ELR (cell line): Measurements from ENCODE around the gene SAE1.
"Not testable (repeated sequence)": the region's sequence is repeated elsewhere in the genome, so short reads cannot be mapped to it uniquely, and the experiment has no call there.

Experiments
- DNase-seq: peaks from one replicate; pipeline ENCODE4 v3.0.0-alpha.2; 2015; ENCODE audit warnings: low read depth

The SAE1 gene

DNA sequence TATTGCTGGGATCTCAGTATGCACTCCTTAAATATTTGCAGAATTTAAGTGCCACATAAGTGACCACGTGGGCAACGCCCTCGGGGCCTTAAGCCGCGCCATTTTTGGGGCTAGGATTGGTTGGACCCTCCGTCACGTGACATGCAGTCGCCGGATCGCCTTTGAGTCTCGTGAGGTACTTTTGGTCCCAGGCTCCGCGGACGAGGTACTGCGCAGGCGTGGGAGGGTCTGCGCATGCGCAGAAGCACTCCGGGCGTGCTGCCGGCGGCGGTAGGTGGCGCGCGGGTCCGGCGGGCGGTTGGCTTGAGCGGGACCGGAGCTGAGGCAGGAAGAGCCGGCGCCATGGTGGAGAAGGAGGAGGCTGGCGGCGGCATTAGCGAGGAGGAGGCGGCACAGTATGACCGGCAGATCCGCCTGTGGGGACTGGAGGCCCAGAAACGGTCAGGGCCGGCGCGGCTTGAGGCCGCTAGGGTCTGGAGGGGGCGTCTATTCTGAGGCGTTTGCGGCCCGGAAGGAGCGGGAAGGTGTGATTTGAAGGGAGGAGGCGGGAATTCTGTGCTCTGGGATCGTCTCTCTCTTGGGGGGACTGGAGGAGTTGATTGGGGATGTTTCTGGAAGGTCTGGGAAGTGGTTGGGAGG, at the start of gene SAE1:
TSS of gene SAE1 (plus strand) at position 247 of the 639 bp plus-strand sequence. CDS start at position 343, 96 bp downstream.
- DNase-seq, result peak; percentile 99

DNA sequence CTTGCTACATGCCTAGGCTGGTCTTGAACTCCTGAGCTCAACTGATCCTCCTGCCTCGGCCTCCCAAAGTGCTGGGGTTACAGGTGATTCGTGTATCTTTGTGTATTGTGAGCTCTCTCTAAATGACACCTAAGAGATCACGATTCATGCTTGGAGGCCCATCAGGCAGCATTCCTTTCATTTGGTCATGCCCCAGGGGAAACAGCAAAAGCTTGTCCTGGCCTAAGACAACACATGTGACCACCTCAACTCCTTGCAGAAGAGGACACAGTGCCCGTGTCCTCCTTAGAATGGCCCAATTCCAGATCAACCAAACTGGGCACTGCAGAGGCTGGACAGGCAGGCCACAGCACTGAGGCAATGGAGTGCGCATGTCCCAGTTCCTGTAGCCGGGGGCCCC, 49.5 kb upstream of the SAE1 start:
- DNase-seq, result peak; percentile 22

DNA sequence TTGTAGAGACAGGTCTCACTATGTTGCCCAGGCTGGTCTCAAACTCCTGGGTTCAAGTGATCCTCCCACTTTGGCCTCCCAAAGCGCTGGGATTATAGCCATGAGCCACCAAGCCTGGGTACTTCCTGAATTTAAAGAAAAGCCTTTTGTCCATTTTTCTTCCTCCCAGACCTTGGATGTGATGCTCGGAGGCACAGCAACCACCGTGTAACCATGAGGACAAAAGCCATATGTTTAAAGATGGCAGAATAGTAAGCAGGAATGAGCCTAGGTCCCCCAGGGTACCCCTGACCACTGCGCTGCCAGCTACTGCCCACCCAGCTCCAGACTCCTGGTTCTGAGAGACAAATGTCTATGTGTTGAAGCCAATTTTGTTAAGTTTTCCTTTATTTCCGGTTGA, 48.1 kb upstream of the SAE1 start:
- DNase-seq, result no peak

DNA sequence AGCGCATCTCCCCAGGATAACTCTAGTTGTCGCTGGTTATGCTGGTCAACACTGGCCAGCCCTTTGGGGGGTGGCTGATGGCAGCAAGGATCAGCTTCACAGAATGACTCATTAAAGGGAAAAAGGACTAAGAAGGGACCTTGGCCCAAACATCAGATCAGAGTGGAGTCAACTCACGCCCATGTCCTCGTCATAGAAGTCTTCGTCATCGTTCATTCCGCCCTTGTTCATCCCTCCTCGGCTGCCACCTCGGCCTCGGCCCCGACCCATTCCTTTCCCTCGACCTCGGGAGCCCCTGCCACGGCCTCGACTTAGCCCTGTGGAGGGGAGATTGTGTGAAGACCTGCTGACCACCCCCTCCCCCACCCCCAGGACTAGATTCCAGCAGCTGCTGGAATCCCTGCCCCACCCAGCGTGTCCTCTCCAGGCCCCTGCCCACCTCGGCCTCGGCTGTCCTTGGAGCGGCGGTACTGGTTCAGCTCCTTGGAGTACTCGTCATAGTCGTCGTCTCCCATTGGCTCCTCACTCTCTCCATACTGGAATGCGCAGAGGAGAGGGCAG, 45.7 kb upstream of the SAE1 start:
- DNase-seq, result no peak

DNA sequence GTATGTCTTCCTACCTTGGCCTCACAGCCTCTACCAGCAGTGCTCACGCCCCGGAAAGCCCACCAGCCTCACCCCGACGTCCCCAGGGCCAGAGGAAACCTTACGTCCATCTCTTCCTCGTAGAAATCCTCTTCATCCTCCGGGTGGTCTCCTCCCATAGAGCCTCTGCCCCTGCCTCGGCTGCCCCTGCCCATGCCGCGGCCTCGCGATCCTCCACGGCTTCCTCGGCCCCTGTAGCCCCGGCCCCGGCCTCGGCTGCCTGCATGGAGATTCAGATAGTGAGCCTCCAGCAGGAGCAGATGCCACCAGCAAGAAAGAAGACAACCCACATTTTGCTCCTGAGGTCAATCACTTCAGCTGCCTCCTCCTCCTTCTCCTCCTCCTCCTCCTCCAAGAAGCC, 44.4 kb upstream of the SAE1 start:
- DNase-seq, result no peak

DNA sequence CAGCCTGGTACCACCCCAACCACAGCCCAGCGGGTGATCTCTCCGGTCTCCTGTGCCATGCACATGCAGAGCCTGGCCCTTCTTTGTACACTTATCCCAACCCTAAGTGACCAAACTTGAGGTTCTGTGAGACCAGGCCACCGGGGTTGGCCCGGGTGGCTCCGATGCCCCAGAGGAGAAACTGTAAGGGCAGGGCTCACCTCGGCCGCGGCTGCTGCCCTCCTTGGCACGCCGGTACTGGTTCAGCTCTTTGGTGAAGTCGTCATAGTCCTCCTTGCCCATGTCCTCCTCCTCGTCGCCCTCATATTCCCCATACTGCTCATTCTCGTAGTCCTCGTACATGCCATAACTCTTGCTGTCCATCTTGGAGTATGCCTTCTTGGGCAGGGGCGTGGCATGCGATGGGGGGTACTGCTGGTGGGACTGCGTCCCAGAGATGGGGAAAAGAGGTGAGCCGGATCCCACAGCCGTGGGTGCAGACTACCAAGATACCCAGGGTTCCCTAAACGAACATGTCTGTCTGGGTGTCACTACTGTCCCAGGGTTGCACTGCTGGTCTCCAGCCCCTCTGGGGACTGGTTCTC, 40.8 kb upstream of the SAE1 start:
- no peak for DNase-seq

DNA sequence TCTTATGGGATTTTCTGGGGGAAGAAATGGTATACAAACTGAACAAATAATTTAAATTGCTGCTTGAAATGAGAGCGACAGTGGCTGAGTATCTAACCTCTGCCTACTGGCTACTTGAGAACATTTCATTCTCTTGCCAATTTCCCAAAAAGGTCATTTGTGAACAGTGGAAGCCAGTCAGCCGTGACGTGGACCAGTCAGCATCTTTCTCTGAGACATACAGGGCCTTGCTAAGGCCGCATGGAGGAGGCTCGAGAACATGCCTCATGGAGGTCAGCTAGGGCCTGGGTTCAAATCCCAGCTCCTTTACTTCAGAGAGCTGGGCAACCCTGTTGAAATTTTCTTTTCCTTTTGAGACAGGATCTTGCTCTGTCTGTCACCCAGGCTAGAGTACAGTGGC, 37.4 kb upstream of the SAE1 start:
- no peak for DNase-seq

DNA sequence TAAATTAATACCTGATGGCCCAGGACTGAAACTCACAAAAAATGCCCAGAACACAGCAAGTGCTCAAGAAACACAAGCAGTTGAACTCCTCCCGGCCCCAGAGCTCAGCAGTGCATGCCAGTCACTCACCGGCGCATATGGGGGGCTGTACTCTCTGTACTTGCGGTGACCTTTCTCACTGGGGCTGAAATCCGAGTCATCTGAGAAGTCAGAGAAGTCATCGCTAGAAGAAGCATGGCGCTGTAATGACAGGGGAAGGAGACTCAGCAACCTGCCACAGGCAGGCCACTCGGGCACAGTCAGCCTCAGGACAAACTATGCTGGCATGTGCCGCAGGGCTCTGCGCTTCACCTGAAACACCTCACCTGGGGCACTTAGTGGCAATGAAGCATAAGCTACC, 36.8 kb upstream of the SAE1 start:
- no peak for DNase-seq

DNA sequence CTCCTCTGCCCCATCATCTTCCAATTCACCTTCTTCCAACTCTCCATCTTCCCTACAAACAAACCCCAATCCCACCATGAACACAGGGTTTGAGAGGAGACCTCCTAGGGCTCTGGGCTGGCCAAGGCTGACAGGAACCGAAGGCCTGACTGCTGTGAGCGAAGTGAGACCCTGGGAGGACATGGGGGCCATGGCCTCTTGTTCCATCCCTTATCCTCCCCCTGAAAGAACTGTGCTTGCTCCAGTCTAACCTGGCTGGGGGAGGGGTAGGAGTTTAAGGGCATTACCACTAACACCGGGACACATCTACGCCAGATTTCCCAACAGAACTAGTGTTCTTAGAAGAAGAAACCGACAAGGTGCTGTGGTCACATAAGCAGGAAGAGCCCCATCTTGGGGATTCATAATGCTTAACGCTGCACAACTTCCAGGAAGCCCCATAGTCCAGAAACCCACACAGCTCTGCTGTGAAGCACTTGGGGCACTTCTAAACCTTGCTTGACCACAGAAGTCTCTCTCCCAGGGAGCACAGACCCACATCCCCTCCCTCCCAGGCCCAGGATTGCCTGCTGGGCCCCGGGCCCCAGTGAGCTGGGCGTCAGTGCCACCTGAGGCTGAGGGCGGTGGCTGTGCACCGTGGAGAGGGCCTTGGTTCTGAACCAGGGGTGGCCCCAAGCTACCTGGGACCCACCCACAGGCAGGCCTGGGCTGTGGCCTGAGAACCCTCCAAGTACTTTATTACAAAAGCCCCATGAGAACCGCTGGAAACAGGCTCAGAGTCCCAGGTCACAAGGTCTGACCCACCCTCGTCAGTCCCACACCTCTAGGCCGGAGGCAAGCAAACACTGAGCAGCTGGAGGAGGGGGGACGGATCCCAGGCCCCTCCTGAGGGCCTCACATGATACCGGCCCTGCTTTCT, 35.8 kb upstream of the SAE1 start:
- DNase-seq, result no peak

DNA sequence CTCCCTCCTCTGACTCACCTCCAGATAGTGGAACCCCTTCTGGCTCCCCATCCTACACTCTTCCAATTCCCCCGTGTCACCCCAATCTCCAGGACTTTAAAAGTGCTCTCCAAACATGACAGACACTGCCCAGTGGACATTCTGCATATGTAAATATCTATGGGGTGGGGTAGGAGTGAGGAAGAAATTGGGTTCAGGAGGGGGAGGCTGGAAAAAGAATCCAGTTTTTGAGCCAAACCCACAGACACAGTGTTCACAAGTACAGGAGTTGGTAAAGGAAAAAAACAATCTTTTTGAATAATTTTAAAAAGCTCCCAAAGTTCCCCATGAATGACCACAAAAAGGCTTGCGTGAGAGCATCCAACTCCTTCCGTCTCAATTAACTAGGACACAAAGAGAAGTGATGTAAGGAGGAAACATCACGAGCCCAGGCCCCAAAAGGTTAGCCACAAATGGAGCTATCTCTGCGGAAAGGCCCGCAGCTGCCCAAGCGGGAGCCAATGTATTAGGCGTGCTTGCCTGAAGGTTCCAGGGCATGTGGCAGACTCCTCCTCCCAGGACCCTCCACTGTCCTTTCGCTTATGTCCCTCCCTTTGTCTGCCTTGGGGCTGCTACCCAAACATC, 35.0 kb upstream of the SAE1 start:
- DNase-seq, result no peak

DNA sequence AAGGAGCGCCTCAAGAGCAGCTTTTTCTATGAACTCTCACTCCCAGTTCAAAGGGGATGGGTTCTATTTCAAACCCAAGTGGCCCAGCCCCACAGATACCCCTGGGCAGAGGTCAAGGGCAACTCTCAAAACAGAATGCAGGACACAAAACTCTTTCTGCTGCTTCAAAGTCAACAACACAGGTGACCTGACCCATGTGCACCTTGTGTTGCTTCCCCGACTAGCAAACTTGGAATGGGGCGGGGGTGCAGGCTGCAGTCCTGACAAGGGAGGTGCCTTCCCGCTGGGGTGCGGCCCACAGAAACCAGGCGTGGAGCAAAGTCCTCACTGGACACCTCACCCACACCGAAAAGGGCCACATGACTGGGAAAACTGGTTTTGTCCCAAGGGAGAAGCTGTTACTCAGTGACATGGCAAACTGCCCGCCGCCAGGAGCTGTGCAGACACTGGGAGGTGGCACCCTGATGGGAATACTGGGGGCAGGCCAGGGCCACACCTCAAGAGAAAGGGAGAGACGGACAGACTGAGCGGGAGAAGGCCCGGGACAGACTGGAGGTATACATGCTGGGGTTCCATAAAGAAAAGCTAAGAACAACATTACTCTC, 34.4 kb upstream of the SAE1 start:
- DNase-seq, result no peak

DNA sequence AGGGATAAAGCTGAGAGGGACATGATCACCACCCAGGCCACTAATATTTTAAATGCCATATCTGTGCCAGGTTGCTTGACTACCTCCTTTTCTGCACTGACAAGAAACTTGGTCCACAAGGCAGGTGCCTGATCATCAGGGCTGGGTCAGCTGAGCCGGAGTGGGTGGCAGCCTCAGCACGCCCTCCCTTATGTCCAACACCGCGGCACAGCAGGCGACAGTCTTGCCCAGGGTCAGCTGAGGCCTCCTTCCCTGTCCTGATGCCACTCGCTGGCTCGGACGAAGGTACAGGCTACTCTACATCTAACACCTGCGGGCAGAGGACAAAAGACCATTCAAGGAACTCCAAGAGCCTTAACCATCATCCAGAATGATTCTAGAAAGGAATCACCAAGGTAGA, 33.9 kb upstream of the SAE1 start:
- DNase-seq, result no peak

DNA sequence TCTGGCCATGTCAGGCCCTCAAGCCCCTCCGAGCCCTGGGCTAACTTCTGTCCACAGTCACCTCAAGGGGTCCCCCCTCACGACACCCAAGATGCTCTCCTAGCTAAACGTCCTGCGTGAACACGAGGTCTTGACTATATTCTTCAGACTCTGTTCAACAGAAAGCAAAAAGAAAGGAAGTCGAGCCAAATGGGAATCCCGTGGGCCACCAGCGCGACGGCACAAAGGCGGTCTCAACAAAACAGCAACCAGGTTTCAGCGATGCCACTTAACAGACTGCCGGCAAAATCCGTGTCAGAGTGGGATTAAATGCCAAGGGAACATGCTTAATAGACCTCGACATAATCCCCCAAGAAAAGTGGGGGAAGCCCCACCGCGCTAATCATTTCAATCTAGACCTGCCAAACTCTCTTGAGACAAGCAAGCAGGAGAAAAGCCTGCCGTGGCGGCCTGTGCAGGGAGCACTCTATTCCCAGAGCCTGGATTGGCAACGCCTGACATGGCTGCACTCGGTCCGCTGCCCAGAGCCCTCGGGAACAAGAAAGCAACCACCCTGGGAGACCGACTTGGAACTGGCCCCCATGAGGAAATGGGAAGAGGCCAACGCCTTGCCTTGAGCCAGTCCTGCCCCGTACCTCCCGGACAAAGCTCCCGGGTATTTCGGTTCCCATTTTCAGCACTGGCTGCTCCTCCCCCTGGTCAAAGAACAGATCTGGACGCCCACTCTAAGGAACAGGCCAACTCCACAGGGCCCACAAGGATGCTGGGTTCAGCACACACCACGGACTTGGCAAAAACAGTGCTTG, 33.0 kb upstream of the SAE1 start:
- DNase-seq, result no peak

DNA sequence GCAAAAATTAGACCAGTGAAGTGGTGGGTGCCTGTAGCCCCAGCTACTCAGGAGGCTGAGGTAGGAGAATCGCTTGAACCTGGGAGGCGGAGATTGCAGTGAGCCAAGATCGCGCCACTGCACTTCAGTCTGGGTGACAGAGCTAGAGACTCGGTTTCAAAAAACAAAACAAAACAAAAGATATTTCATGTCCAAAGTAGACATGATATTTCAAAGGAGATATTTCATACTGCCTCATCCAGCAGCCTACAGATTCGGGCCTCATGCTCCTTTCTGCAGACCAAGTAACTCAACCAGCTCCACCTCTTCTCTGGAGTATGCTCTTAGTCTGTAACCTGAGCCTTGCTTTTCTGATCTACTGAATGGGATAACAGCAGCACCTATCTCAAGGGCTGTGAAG, 32.0 kb upstream of the SAE1 start:
- DNase-seq, result no peak

DNA sequence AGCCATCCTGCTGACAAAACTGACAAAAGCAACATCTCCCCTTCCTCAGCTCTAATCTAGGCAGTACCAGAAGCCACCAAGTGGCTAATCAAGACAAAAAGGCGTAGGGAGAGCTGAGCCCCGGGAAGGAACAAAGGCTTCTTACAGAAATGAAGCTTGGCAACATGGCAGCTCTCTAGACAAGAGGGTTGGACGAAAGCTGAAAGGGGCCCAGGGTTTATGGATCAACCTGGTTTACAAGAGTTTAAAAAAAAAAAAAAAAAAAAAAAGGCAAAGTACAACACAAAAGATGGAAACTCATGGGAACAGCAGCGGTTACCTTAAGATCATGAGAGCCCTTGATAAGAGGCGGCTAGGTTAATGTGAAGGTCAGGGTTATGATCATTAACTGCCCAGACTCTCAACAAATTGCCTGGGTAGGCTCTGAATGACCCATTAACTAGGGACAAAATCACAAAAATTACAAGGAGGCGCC, 31.0 kb upstream of the SAE1 start:
- DNase-seq, result no peak

DNA sequence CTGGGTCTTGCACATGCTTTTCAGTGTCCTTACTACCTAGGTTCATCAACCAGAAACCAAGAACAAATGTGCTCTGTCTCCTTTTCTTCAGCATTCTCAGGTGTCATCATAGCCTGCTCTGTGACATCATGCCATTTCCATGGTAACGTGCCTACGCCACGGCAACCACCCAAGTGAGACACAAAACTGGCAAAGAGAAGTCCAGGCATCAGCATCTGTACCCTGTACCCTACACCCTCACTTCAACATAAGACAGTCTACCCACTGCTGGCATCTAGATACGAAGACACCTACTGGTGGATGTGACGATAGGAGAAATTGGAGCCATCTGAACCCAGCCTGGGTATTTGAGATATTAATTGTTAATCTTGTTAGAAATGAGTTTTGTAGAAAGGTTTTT, 30.3 kb upstream of the SAE1 start:
- no peak for DNase-seq

DNA sequence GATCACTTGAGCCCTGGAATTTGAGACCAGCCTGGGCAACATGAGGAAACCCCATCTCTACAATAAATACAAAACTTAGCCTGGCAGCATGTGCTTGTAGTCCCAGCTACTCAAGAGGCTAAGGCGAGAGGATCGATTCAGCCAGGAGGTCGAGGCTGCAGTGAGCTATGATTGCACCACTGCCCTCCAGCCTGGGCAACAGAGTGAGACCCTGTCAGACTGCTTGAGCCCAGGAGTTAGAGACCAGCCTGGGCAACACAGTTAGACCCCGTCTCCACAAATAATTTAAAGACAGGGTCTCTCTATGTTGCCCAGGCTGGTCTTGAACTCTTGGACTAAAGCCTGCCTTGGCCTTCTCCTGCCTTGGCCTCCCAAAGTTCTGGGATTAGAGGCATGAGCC, 29.5 kb upstream of the SAE1 start:
- DNase-seq, result not testable (repeated sequence)

DNA sequence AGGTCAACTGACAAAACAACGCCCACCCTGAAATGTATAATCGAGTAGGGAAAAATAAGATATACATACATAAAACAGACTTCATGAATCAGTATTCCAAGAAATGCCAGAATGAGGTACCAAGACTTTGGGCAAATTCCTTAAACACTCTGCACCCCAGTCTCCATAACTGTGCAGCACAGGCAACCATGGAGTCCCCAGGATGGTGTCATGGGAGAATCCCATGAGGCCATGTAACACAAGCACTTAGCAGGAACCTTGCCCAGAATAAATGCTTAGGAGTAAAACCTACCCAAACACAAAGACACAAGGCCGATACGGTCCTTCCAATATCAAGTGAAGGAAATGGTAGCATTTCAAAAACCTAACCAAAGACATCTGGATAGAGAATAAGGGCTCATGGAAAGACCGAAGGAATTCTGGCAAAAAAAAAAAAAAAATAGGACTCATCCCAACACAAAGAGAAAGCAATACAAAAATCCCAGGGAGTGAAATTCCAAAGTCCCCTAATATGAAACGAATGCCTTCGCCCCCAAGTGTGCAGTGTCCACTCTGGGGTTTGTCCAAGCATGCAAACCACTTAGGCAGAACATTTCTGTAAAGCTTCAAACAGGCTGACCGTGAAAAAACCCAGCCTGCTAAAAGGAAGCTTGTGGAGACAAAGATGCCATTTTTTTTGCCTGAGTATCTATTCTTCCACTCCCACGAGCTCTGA, 28.1 kb upstream of the SAE1 start:
- no peak for DNase-seq

DNA sequence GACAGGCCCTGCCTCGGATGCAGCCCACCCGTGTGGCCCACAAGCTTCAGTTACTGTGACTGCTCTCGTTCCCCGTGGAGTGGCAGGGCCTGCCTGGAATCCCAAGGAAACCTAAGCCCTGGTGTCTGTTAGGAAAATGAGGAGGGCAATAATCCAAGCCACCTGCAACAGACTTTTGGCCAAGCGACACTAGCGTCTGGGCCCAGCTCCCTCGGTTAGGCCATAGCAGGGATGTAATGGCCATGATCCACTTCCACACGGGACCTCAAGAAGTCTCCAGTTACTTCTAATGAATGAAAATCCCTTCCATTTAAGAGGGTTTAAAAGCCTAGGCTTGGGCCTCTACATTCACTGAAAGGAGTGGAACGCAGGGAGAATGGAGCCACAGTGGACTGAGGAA, 26.0 kb upstream of the SAE1 start:
- no peak for DNase-seq

DNA sequence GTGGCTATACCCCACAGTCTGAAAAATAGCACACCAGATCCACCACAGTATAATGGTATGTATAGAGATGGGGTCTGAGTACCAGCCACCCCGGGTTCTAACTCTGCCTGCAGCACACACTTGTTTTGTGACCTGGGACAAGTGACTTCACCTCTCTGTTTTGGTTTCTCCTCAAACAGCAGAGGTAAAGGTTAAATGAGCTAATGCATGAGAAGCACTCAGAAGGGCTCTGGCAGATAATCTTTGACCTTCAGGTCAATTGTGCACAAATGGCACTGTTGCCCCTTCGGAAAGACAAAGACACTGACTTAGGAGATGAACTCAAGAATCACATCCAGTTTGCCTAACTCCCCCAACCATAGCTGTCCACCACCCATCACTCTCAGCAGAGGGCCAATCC, 24.8 kb upstream of the SAE1 start:
- DNase-seq, result no peak
